HG03432 (cell line): ENCODE measurements around the gene TLR8.
A peak's percentile ranks its signal among the peaks of the same experiment; 100 is the strongest.

ENCODE experiments used
- ATAC-seq: cut with Tn5 transposase; IDR thresholded peaks from one replicate; pipeline ENCODE4 v1.9.1; 2021; ENCODE audit warnings: mild to moderate bottlenecking, moderate library complexity; ENCODE audit not compliant: unreplicated experiment

Gene TLR8

DNA sequence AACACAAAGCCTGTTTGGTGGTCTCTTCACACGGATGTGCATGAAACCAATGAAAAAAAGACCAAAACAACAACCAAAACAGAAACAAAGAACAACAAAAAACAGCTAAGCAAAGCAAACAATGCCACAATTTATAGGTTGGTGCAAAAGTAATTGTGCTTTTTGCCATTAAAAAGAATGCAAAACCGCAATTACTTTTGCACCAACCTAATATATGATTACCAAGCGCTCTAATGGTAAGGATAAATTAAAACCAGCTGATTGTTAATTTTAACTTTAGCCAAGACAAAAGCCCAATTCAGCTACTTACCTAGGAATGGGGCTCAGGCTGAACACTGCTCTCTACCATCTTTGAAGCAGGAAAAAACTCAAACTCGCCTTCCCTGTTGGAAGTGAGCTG is 39.1 kb downstream of the TLR8 start:
- no peak for ATAC-seq

DNA sequence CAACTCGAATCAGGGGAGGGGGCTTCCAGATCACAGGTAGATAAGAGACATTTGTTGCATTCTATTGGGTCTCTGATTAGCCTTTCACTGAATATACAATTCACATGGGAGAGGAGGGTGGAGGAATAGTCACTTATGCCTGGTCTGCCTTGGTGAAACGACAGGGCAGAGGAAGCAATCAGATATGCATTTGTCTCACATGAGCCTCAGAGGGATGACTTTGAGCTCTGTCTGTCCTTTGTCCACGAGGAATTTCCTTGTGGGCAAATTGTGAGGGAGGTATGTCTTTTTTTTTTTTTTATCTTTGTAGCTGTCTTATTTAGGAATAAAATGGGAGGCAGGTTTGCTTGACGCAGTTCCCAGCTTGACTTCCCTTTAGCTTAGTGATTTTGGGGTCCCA is 40.0 kb downstream of the TLR8 start:
- ATAC-seq: no peak

DNA sequence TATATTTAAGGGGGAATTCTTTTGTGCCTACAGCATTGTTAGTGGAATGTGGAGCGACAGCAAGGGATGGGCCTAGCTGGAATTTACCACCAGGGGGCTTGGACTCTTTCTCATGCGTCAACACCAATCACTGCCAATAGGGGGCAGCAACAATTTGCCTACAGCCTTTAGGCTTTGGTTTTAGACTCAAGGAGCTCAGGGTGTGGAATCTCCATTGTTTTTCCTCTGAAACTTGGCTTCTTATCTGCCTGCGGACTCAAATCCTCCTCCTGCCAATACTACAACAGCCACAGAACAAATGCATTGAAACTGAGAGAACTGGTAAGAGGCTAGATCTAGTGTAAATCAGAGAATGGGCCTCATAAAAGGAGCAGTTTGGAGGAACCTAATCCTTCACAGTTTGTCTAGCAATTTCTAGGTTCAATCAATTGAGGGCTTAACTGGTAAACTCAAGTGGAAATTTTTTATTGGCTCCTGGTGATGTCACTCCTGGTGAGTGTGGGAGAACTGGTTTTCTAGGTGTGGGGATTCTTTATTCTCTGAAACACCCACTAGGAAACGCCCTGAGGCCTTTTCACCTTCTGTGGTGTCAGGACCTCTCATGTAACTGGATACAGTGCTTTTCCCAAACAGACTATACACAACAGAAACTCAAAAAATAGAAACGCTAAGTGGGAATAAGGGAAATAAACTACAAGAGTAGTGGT is 40.6 kb downstream of the TLR8 start:
- ATAC-seq: peak; percentile 38

DNA sequence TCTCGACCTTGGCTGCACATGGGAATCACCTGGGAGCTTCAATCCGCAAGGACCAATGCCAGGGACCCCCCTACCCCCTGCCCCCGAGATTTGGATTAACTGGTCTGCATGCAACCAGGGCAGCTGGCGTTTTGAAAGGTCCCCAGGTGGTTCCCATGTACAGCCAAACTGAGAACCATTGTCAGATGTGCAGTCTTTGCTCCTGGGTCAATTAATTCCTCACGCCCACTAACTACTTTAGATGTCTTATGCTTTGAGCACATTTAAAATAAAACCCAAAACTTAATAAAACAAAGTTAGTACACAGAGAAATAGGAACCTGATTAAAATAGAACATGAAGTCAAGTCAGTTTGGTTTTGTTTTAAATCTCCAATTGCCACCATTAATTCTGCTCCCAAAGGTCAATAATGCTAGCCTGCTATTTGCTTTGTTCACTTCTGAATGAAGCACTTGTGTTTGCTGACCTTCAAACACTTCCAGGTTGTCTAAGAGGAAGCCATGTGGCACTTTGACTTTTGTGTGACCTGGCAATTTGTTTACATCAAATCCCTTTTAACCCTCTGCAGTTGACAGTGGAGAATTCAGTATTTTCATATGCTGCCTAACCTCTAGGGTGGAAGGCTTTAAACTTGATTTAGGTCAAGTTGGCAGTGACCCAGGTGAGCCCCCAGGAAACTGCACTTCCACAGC is 41.3 kb downstream of the TLR8 start:
- no peak for ATAC-seq

DNA sequence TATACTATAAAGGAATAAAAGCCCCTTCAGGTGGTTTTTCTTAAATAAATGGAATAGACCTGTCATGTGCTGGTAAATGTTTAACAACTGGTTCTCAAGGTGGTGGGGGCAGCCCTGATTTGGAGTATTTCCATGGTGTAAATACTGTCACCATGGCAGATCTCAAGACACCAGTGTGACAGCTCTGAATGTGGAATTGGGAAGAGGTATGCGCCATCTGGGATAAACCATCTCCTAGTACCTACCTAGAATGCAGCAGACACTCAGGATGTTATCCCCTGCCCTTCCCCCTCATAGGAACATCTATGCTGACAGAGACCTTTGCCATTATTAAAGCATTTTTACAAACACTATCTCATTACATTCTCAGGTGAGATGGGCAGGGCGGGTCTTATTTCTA is 42.1 kb downstream of the TLR8 start:
- ATAC-seq: no peak

DNA sequence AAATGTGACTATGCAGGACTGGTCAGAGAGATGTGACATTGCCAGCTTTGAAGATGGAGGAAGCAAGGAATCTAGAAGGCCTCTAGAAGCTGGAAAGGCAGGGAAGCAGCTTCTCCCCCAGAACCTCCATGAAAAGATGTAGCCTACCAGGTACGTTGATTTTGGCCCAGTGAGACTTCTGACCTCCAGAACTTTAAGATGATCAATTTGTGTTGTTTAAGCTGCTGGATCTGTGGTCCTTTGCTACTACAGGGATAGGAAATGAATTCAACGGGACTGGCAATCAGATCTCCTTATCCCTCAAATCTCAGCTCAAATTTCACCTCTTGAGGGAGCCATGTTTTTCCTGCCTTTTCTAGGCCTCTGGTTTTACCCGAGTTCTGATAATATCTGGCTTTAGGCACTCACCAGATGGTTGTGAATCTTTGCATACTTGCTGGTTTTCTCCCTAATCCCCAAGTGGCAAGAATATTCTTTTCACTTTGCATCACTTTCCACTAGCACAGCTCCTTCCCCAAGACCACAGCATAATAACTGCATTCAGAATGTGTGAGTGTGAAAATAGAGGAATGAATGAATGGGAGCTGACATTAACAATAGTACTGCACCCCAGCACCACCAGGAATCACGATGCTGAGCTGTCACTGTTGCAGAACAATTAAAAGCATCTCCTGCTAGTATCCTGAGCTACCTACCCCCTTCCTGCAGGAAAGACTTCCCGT is 42.9 kb downstream of the TLR8 start:
- ATAC-seq: no peak

DNA sequence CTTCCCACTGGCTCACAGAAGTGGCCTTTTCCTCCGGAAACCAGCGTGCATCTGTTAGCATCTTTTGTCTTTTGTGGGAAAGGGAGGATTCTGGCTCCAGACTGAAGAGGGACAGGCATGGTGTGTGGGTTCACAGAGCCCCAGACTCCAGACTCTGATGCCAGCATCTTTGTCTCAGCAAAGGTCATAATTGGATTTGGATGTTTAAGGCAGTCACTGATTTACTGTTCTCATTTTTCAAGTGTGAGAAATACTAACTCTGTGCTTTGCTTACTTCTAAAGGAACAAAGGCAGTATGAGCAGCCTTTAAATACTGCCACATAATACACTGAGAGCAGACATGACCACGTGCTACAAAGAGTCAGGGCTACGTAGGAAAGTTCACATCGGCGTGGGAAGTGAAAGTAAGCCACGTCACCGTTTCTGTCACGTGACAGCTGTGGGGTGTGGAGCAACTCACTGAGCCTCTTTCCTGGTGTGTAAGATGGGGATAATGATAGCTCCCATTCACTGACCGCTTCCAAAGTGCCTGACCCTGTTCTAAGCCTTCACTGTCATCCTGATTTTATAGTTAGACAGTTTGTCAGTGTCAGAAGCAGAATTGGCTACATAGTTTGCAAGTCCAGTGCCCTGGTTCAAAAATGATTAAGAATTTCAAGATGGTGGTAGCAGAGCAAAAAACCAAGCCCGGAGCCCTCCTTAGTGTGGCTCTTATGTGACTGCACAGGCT is 43.7 kb downstream of the TLR8 start:
- peak; percentile 54 for ATAC-seq

DNA sequence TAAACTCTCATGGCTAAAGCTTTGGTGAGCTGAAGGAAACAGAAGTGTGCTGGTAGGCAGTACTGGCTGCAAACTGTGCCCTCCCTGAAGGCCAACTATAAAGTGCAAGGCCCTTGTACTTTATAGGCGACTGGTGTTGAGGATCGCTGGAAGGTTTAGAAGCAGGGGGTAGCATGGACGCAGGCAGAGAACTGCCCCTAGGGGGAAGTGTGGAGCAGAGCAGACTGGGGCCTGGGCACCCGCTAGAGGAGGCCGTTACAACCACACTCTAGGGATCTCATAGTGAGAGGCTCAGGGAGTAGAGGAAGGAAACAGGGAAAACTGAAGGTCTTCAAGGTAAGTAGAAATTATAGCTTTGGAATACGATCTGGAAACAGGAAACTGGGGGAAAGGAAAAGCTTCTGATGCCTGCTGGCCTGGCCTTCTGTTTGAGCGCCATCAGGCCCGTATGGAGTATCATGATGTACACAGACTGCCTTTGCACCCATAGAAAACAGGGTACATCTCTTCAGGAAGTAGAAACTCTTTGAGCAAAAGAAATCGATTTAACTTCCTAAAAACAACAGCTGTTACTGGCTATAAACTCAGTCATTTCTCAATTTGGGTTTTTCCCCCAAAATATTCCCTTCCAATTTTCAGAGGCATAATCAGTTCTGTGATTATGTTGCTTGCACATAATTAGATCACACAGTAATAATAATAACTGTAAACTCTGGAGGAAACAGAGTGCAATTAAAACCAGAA is 44.6 kb downstream of the TLR8 start:
- peak; percentile 58 for ATAC-seq

DNA sequence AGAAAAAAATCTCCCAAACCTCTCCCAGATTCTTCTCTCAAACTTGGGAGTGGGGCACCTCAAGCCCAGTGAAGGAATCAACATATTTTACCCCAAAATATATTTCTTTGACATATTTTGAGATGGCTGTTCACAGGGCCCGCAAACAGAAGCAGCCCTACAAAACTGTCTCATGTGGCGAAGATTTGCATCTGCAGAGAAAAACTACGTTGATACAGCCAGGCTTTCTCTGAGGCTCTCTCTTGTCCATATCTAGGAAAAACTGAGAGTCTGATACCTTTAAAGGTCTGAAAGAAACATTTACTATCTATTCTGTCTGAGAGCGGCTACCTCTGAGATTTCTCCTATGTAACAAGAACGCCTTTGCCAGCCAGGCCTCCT is 45.2 kb downstream of the TLR8 start:
- ATAC-seq: no peak

DNA sequence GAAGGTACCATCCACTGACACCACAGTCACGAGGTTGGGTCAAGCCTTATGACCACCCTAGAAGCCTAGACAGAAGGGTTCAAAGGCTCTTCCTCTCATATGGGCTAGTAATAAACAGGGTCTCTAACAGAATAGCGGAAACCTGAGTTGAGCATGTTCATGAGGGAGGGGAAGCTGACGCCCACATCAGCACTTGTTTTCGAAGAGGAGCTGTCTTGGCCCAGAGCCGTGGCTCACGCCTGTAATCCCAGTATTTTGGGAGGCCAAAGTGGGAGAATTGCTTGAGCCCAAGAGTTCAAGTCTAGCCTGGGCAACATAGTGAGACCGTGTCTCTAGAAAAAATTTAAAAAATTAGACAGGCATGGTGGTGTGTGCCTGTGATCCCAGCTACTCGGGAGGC is 47.0 kb downstream of the TLR8 start:
- ATAC-seq: no peak

DNA sequence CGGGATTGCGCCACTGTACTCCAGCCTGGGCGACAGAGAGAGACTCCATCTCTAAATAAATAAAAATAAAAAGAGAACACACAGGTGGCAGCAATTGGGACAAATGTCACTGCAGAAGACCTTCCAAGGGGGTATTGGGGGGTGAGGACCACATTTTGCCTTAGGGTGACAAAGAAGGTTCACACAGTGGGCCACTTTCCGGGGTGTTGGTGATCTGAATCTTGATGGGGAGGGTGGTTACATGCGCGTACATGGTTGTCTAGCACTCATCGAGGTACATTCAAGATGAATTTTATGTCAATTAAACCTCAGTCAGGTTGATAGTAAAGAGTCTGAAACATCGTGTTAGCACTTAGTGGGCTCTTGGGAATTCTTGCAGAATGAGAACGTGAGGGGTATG is 48.0 kb downstream of the TLR8 start:
- ATAC-seq: no peak

DNA sequence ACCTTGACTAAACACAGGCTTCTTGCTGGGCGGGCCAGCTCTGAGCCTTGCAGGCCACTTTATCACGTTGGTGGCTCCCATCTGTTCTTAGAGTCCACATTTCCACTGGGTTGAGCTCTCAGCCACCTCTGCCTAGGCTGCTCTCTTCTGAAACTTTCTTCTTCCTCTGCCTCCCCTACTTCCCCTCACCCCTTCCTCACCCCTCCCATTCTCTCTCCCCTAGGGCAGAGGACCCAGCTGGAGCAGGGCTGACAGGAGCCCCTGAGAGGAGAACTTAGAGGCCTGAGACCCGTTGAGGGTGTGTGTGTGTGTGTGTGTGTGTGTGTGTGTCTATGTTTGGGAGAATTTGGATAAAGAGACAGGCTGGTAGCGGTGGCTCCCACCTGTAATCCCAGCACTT is 48.6 kb downstream of the TLR8 start:
- ATAC-seq: no peak

DNA sequence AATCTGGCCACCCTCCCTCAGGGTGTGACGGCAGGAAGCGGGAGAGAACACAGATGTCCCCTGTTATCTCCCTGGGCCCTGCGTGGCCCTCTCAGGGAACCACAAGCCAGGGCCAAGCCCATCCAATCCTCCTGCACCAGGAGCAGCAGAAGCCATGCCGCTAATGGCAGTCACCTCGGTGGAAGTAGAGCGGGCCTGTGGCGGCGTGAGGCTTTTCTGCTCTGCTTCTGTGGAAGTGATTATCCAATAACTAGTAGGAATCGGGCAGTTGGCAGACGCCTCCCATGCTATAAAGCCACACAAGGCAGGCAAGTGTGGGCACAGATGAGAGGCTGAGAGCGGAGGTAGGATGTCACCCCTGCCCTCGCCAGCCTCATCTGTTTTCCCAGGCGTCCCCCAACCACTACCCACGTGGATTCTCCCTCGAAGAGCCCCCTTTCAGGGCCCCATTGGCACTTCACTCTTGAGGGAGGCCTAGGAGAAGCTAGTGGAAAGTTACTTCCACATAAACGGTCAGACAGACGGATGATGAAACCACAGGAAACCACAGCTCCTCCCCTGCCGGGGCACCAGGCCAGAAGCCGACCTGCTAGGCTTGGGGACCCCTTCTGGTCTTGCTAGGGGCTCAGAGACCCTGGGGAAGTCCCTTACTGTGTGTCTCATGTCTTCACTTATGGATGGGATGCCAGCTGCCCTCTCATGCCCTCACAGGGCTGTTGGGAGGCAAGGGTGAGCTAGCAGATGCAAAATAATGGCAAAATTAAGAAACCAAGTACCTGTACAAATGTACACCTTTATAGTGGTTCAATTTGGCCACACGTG is 49.7 kb downstream of the TLR8 start:
- ATAC-seq: peak; percentile 64

DNA sequence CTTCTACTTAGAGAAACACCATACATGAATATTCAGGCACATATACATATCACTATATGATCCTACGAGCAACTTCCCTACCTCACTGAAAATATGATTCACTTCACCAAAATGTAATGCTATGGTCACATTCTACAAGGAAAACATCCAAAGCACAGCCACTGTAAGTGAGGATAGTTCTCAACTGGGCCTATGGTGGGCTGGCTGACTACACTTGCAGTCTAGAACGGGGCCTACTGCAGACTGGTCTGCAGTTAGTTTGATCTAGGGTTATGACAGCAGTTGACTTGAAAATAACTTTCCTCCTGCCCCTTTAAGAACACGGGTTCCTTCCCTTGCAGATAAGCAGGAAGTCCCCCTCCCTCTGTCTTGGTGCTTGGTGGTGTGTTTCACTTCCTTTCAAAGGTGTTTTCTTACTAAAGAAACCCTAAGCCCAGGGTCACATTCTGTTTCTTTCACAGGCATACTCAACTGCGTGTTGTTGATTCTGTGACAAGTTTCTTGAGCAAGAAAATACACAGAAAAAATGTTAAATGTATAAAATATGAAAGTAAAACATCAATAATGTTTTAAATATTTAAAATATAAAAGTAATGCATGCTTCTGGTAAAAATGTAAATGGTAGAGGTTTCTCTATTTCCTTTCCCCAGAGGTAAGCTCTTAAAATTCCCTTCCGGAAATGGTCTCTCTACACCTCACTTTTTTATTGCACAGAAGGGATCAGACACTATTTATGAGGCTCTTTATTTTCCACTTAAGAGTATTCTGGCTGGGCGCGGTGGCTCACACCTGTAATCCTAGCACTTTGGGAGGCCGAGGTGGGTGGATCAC is 50.5 kb downstream of the TLR8 start:
- peak; percentile 65 for ATAC-seq

DNA sequence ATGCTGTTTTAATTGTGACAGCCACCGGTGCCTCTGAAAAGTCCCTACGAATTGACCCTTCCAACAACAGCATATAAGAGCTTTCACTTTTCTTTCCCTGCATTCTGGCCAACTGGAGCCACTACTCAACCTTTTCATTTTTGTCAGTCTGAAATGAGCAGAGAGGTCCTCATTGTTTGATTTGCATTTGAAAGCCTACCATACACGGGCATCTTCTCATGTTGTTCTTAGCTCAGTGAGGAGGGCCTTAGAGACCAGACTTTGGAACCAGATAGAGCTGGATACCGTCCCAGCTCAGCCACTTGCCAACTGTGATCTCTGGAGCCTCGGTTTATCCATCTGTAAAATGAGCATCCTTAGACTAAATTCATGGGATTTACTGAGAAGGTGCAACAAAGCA is 51.6 kb downstream of the TLR8 start:
- no peak for ATAC-seq

DNA sequence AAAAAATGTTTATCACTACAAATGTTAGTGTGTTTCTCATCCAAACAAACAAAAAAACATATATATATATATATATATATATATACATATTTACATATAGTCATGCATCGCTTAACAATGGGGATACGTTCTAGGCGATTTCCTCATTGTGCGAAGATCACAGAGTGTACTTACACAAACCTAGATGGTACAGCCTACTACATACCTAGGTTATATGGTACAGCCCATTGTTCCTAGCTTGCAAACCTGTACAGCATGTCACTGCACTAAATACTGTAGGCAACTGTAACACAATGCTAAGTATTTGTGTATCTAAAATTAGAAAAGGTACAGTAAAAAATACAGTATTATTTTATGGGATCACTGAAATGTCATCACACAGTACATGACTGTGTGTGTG is 52.0 kb downstream of the TLR8 start:
- no peak for ATAC-seq

DNA sequence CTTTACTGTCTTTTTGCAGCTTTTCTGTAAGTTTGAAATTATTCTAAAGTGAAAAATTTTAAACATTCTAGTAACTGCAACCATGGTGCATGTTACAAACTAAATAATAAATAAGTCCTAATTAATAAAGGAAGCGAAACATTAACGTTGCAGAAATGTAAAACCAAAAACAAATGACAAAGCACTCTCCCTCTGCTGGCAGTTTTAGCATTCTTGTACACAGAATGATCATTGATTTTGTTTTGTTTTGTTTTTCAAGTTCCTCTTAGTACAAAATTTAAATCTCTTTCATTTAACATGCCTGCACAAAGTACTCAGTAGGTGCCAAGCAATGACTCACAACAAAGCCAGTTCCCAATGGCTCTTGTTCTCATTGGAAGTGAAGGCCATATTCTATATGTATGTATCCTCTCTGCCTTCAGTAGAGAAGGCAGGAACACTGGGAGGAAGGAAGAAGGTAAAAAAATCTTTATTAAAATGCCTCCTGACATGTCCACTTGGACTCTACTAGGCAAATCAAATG is 54.8 kb downstream of the TLR8 start:
- ATAC-seq: no peak

DNA sequence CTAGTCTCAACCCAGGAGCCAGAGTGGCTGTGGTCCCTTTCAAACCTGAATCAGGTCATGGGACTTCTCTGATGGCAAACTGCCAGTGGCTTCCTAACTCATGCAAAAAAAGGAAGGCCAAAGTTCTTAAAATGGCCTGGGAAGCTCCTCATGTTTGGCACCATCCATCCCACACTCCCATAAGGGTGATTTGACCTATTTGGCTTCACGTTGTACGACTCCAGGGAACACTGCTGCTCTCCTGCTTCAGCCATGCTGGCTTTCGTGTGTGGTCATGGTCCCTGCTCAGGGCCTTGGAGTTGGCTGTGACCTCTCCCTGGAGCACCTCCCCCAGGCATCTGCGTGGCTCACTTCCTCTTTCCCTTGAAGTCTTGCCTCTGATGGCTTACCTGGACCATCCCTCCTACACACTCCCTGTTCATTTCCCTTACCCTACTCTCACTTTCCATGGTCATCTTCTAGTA is 55.7 kb downstream of the TLR8 start:
- ATAC-seq: no peak
